PC-9 (cell line): ENCODE results near the gene SYMPK.

Source experiments
- CTCF ChIP-seq: fragments of 200-600 bp; sonication (generic); conservative IDR thresholded peaks from 2 replicates; pipeline ENCODE4 v1.6.1; 2017; ENCODE audit warnings: mixed run types, antibody characterized with exemption, mild to moderate bottlenecking, moderate library complexity
- EZH2 ChIP-seq: fragments of 200-600 bp; sonication (generic); IDR thresholded peaks from 2 replicates; pipeline ENCODE4 v1.8.0; 2017; ENCODE audit warnings: antibody characterized with exemption, low read depth

GRCh38 chr19:45780146-45780447 is 82.8 kb downstream of the SYMPK start:
- TF ChIP-seq EZH2 (no peak), CTCF (no peak)
